Endothelial cell (in vitro differentiated cells): ENCODE measurements around the gene HELZ. TPM values are rescaled to one million over a fixed set of nuclear protein-coding genes. Genes with fewer than 3 reads are reported as not detected.

Source experiments
- DNase-seq: peaks from one replicate; pipeline ENCODE4 v3.0.0; 2021; ENCODE audit warnings: low spot score
- H3K27ac Mint-ChIP-seq: one replicate; pipeline ENCODE4 v1.8.0; 2021; ENCODE audit warnings: mixed read lengths, inconsistent platforms; ENCODE audit not compliant: unreplicated experiment
- H3K27me3 Mint-ChIP-seq: one replicate; pipeline ENCODE4 v1.8.0; 2021; ENCODE audit warnings: mild to moderate bottlenecking, moderate library complexity, mixed read lengths, inconsistent platforms; ENCODE audit not compliant: unreplicated experiment
- H3K36me3 Mint-ChIP-seq: one replicate; pipeline ENCODE4 v1.8.0; 2021; ENCODE audit warnings: mild to moderate bottlenecking, low read depth, mixed read lengths, inconsistent platforms; ENCODE audit not compliant: unreplicated experiment
- H3K4me1 Mint-ChIP-seq: one replicate; pipeline ENCODE4 v1.8.0; 2021; ENCODE audit warnings: mild to moderate bottlenecking, mixed read lengths, inconsistent platforms; ENCODE audit not compliant: unreplicated experiment
- H3K4me3 Mint-ChIP-seq: one replicate; pipeline ENCODE4 v1.8.0; 2021; ENCODE audit warnings: mild to moderate bottlenecking, mixed read lengths, inconsistent platforms; ENCODE audit not compliant: unreplicated experiment
- H3K9me3 Mint-ChIP-seq: one replicate; pipeline ENCODE4 v1.8.0; 2021; ENCODE audit warnings: mixed read lengths, inconsistent platforms; ENCODE audit not compliant: unreplicated experiment
- CTCF ChIP-seq: fragments of 200-600 bp; sonication (generic); IDR thresholded peaks from one replicate; pipeline ENCODE4 v1.5.0; 2021; ENCODE audit warnings: antibody characterized with exemption; ENCODE audit not compliant: unreplicated experiment
- total RNA-seq: library from RNA; stranded (reverse); fragmentation: NEBNext Ultra II Directional; extraction: Animal tissue kit (Norgen Biotek cat#: 25700); gene quantifications from one replicate; pipeline ENCODE4 v1.2.1, GENCODE V29; 2021; ENCODE audit not compliant: unreplicated experiment

The HELZ gene
- total RNA-seq, 1 donor from 2014 or later: 57.0 TPM

- Mint-ChIP-seq H3K4me3 (no peak overlapping the region), H3K4me1 (no peaks in the 10 kb centered on the region), H3K27me3 (no peaks in the 10 kb centered on the region), H3K9me3 (no peaks in the 10 kb centered on the region), H3K36me3 (peaks cover 2% of the 10 kb centered on the region), H3K27ac (no peak overlapping the region)
- DNase-seq: no peak
- no peak for TF ChIP-seq CTCF
Observed at GRCh38 chr17:67074781-67075180, 170.2 kb downstream of the HELZ start.

DNA sequence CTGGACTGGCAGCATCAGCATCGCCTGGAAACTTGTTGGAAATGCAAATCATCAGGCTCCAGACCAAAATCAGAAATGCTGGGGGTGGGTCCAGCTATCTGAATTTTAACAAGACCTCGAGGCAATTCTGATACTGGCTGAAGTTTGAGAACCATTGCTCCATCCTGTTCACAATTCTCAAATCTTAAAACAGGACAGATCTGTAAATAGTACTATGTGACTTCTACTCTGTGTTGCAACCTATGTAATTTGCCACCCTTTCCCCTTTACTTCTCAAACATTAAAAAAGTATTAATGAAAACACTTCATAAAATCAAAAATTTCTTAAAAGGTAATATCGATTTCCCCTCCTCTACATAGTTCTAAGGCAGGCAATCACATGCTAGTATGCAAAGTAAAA is 172.1 kb downstream of the HELZ start:
- no peak for DNase-seq
- Mint-ChIP-seq H3K36me3 (no peaks in the 10 kb centered on the region), H3K4me3 (no peak overlapping the region), H3K27me3 (no peaks in the 10 kb centered on the region), H3K9me3 (no peaks in the 10 kb centered on the region), H3K27ac (no peak overlapping the region), H3K4me1 (no peaks in the 10 kb centered on the region)
- no peak for TF ChIP-seq CTCF

DNA sequence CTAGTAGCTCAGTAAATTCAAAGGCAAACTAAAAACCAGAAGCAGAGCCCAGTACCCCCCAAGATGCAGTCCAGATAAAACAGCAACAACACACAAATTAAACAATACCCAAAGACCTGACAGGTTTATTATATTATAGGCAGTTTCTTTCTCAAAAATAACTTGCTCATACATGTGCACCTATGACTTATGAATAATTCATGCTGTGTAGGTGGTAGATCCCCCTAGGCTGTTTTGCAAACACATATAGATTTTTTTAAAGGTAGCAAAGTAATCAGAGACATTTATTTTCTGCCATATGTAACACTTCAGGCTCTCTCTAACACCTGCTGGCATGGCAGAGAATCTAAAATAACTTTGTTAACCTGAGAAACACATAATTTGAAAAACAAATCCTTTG is 173.4 kb downstream of the HELZ start:
- Mint-ChIP-seq H3K36me3 (no peaks in the 10 kb centered on the region), H3K27ac (no peak overlapping the region), H3K4me3 (no peak overlapping the region), H3K4me1 (no peaks in the 10 kb centered on the region), H3K9me3 (no peaks in the 10 kb centered on the region), H3K27me3 (peaks cover 1% of the 10 kb centered on the region)
- no peak for TF ChIP-seq CTCF
- no peak for DNase-seq

DNA sequence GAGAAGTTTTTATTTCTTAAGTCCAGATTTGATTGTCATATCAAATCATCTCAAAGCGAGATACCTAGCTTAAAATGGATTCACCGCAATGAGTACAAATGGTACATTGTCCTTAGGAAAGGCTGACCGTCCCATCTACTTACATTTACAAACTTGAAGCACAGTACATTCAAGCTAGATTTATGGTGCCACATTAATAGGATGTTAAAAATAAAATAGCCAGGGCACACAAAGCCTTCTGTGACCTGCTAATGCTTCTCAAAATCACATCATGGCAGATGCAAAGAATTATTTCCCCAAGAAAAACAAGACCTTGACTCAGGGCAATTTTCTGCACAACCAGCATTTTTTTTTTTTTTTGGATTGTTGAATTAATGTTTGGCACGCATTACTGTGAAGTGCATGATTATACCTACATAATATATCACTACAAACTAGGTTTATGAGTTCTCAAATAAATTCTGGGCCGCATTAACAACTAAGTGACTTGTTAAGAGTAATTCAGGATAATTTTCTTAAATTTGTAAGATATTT is 175.3 kb downstream of the HELZ start:
- DNase-seq: no peak
- Mint-ChIP-seq H3K27ac (no peak overlapping the region), H3K4me1 (peaks cover 9% of the 10 kb centered on the region), H3K4me3 (no peak overlapping the region), H3K27me3 (peaks cover 1% of the 10 kb centered on the region), H3K36me3 (no peaks in the 10 kb centered on the region), H3K9me3 (no peaks in the 10 kb centered on the region)
- TF ChIP-seq CTCF: no peak

GRCh38 chr17:67068999-67069398 is 176.0 kb downstream of the HELZ start:
- Mint-ChIP-seq H3K4me1 (peaks cover 10% of the 10 kb centered on the region), H3K4me3 (no peak overlapping the region), H3K36me3 (no peaks in the 10 kb centered on the region), H3K9me3 (no peaks in the 10 kb centered on the region), H3K27ac (no peak overlapping the region), H3K27me3 (peaks cover 1% of the 10 kb centered on the region)
- no peak for DNase-seq
- TF ChIP-seq CTCF: no peak
